T-cell (primary cell): ENCODE data around the gene CHRNA10. TPM values are rescaled to one million over a fixed set of nuclear protein-coding genes. Genes with fewer than 3 reads are reported as not detected.

Experiments used
- ATAC-seq, 4 experiments: fragments of 200-7000 bp in 3 of 4; fragments of 150-1000 bp in 1 of 4; cut with Tn5 transposase; replicated peaks in 1 of 4; 1 replicate in 3 of 4; 2 replicates in 1 of 4; pipeline ENCODE4 v1.10.0; 2021; ENCODE audit warnings: moderate library complexity in 3 of 4, mild to moderate bottlenecking in 2 of 4, moderate number of reproducible peaks in 1 of 4
- CTCF ChIA-PET, 2 donors: fragments of 300-600 bp; sonication (Branson Sonifier 250); formaldehyde crosslinking; loops; one replicate each; lab custom pipeline; 2022; ENCODE audit warnings: antibody characterized with exemption in 2 of 2; lab: Charles Lee
- POLR2A ChIA-PET, 2 donors: fragments of 300-600 bp; sonication (Branson Sonifier 250); formaldehyde crosslinking; loops; one replicate each; lab custom pipeline; 2022; ENCODE audit warnings: antibody characterized with exemption in 2 of 2; lab: Charles Lee
- DNase-seq, 35 experiments: peaks; one replicate each; pipeline versions ENCODE4 v3.0.0 to v3.0.0-alpha.2; 2013 to 2023
- H3K27ac ChIP-seq: one replicate; pipeline ENCODE4 v1.5.1; 2013; ENCODE audit warnings: low read length
- H3K27me3 ChIP-seq, 2 experiments: replicated peaks in 1 of 2; 1 replicate in 1 of 2; 2 replicates in 1 of 2; pipeline versions ENCODE4 v1.6.1 to v1.7.0; 2013; ENCODE audit warnings: low read length in 1 of 2, mixed read lengths in 1 of 2; ENCODE audit not compliant: control insufficient read depth in 2 of 2, insufficient read depth in 2 of 2; ENCODE audit errors: extremely low read depth in 1 of 2
- H3K36me3 ChIP-seq, 2 donors: 1 replicate in 1 of 2; 2 replicates in 1 of 2; pipeline versions ENCODE4 v1.6.1 to v1.7.0; 2013; ENCODE audit warnings: low read length in 1 of 2; ENCODE audit not compliant: control insufficient read depth in 2 of 2, insufficient read depth in 1 of 2; ENCODE audit errors: extremely low read depth in 1 of 2
- H3K4me1 ChIP-seq, 2 experiments: 1 replicate in 1 of 2; 2 replicates in 1 of 2; pipeline versions ENCODE4 v1.6.1 to v1.7.0; 2013; ENCODE audit warnings: low read length in 2 of 2, mixed read lengths in 1 of 2; ENCODE audit not compliant: insufficient read depth in 2 of 2, control insufficient read depth in 1 of 2; ENCODE audit errors: extremely low read depth in 1 of 2
- H3K4me3 ChIP-seq, 2 donors: 1 replicate in 1 of 2; 2 replicates in 1 of 2; pipeline versions ENCODE4 v1.5.1 to v1.7.0; 2013; ENCODE audit warnings: mild to moderate bottlenecking in 2 of 2, low read length in 1 of 2, moderate library complexity in 1 of 2; ENCODE audit not compliant: control insufficient read depth in 1 of 2; ENCODE audit errors: extremely low read depth in 1 of 2
- H3K9me3 ChIP-seq: 2 replicates; pipeline ENCODE4 v1.7.0; 2013
- H3K27ac Mint-ChIP-seq, 2 donors: one replicate each; pipeline ENCODE4 v1.8.0; 2020 to 2021; ENCODE audit warnings: mild to moderate bottlenecking in 2 of 2, mixed read lengths in 2 of 2
- H3K27me3 Mint-ChIP-seq, 2 donors: one replicate each; pipeline ENCODE4 v1.8.0; 2021 to 2022; ENCODE audit warnings: mixed read lengths in 2 of 2
- H3K36me3 Mint-ChIP-seq: one replicate; pipeline ENCODE4 v1.8.0; 2021; ENCODE audit warnings: mixed read lengths
- H3K4me1 Mint-ChIP-seq, 3 donors: one replicate each; pipeline ENCODE4 v1.8.0; 2020 to 2022; ENCODE audit warnings: mixed read lengths in 3 of 3, mild to moderate bottlenecking in 1 of 3
- H3K4me3 Mint-ChIP-seq, 3 donors: one replicate each; pipeline ENCODE4 v1.8.0; 2020 to 2022; ENCODE audit warnings: mild to moderate bottlenecking in 3 of 3, mixed read lengths in 3 of 3, moderate library complexity in 3 of 3
- H3K9me3 Mint-ChIP-seq, 3 donors: one replicate each; pipeline ENCODE4 v1.8.0; 2020 to 2022; ENCODE audit warnings: mixed read lengths in 3 of 3
- WGBS: methylation state at CpG from one replicate; pipeline ENCODE4 v1.1.5; 2013; ENCODE audit warnings: missing lambda C conversion rate; ENCODE audit not compliant: insufficient coverage; 5-methylcytosine and 5-hydroxymethylcytosine counted together
- total RNA-seq, 35 experiments: library from RNA in 6 of 35; stranded (reverse) in 6 of 35; fragments of 120-200 nt in 1 of 35; gene quantifications; one replicate each; pipeline versions ENCODE4 v1.2.1 to v1.2.4 and lab custom pipeline; 2013 to 2026

The CHRNA10 gene
- total RNA-seq, 5 donors from 2014 or later (not counting 1 experiment from before 2014, with no cell fraction given): 1.2 to 4.0 (median 2.4) TPM

DNA sequence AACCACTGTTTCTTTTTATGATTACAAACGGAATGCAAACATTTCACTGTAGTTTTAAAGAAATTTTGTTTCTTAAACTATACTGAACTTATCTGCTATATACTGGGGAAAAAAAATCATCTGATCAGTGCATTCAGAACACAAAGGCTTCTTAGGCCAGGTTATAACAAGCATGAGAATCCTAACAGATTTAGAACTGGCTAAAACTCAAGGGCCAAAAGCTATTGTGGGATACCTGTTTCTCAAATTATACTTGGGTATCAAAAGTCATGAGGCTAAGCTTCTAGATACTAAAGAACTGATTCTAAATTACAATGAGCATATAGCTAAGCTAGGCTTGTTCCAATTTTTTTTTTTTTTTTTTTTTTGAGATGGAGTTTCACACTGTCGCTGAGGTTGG lies 29.7 kb upstream of the CHRNA10 start:
- Histone ChIP-seq H3K27ac (no peak overlapping the region), H3K36me3 (peaks cover 9 to 83% of the 10 kb centered on the region in 2 donors), H3K4me1 (no peaks in the 10 kb centered on the region), H3K4me3 (no peak overlapping the region), H3K9me3 (no peaks in the 10 kb centered on the region), H3K27me3 (no peaks in the 10 kb centered on the region)
- H3K4me3 Mint-ChIP-seq: no peak overlapping the region
- ATAC-seq (no peak), DNase-seq (no peak)
- peak overlapping the region in 1 of 2 donors; percentile 44 for H3K27ac Mint-ChIP-seq
- WGBS: no CpG with 5 or more reads among the region's 2 CpGs
- no peaks in the 10 kb centered on the region for H3K9me3 Mint-ChIP-seq
- no peaks in the 10 kb centered on the region for H3K4me1 Mint-ChIP-seq
- no peaks in the 10 kb centered on the region for H3K27me3 Mint-ChIP-seq
- peaks cover 51% of the 10 kb centered on the region for H3K36me3 Mint-ChIP-seq
- ChIA-PET POLR2A (no interaction called here), CTCF (no interaction called here)

DNA sequence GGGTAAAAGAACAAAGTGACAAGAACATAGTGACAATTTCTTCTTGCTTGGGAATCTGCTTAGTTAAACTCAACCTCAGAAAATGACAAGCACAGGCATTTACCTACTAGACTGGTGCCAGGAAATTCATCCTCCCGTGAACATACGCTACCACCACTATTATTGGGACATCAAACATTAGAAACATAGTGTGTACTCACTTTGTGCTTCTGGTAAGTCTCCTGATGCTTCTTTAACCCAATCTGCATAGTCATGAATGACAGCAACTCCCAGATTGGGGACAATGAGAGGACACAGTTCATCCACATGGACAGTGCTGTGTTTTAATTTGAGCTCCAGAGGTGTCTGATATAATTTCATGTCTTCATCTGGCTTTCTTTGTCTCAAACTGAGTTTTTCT lies 29.2 kb upstream of the CHRNA10 start:
- H3K36me3 ChIP-seq: peaks cover 9 to 83% of the 10 kb centered on the region in 2 donors
- H3K4me3 ChIP-seq: no peak overlapping the region
- no peaks in the 10 kb centered on the region for H3K27me3 Mint-ChIP-seq
- H3K27ac ChIP-seq: no peak overlapping the region
- H3K36me3 Mint-ChIP-seq: peaks cover 54% of the 10 kb centered on the region
- no peaks in the 10 kb centered on the region for H3K27me3 ChIP-seq
- H3K9me3 ChIP-seq: no peaks in the 10 kb centered on the region
- WGBS: no CpG with 5 or more reads among the region's 2 CpGs
- DNase-seq (no peak), ATAC-seq (no peak)
- ChIA-PET POLR2A (no interaction called here), CTCF (no interaction called here)
- no peaks in the 10 kb centered on the region for H3K4me1 ChIP-seq
- no peaks in the 10 kb centered on the region for H3K9me3 Mint-ChIP-seq
- no peak overlapping the region for H3K4me3 Mint-ChIP-seq
- H3K27ac Mint-ChIP-seq: no peak overlapping the region
- H3K4me1 Mint-ChIP-seq: no peaks in the 10 kb centered on the region

DNA sequence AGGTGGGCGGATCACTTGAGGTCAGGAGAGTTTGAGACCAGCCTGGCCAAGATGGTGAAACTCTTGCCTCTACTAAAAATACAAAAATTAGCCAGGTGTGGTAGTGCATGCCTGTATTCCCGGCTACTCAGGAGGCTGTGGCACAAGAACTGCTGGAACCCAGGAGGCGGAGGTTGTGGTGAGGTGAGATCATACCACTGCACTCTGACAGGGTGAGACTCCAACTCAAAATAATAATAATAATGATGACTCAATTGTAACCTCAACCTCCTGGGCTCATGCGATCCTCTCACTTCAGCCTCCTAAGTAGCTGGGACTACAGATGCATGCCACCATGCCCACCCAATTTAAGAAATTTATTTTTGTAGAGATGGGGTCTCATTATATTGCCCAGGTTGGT lies 15.6 kb upstream of the CHRNA10 start:
- H3K36me3 Mint-ChIP-seq: peaks cover 53% of the 10 kb centered on the region
- CTCF ChIA-PET: no interaction called here
- WGBS: no CpG with 5 or more reads among the region's 4 CpGs

GRCh38 chr11:3685923-3686322 lies 14.7 kb upstream of the CHRNA10 start:
- no peaks in the 10 kb centered on the region for H3K9me3 ChIP-seq
- no peak for DNase-seq
- no peaks in the 10 kb centered on the region for H3K4me1 ChIP-seq
- ChIA-PET CTCF (no interaction called here), POLR2A (no interaction called here)
- Mint-ChIP-seq H3K4me3 (no peak overlapping the region), H3K36me3 (peaks cover 53% of the 10 kb centered on the region), H3K4me1 (peaks cover 0 to 7% (median 7%) of the 10 kb centered on the region in 3 donors), H3K9me3 (no peaks in the 10 kb centered on the region), H3K27me3 (no peaks in the 10 kb centered on the region), H3K27ac (no peak overlapping the region)
- ATAC-seq: no peak
- WGBS: 100% methylated on average over 2 of the region's 7 CpGs
- H3K4me3 ChIP-seq: no peak overlapping the region
- H3K27me3 ChIP-seq: no peaks in the 10 kb centered on the region
- no peak overlapping the region for H3K27ac ChIP-seq
- peaks cover 11 to 77% of the 10 kb centered on the region in 2 donors for H3K36me3 ChIP-seq

More for the DNA sequence above, 15.6 kb upstream of the CHRNA10 start:
- H3K27ac Mint-ChIP-seq: no peak overlapping the region
- ATAC-seq (no peak), DNase-seq (no peak)
- H3K36me3 ChIP-seq: peaks cover 17 to 77% of the 10 kb centered on the region in 2 donors
- H3K4me1 Mint-ChIP-seq: peaks cover 0 to 7% (median 7%) of the 10 kb centered on the region in 3 donors
- no peaks in the 10 kb centered on the region for H3K9me3 ChIP-seq
- H3K27me3 Mint-ChIP-seq: no peaks in the 10 kb centered on the region
- no peaks in the 10 kb centered on the region for H3K9me3 Mint-ChIP-seq
- H3K4me3 Mint-ChIP-seq: no peak overlapping the region
- POLR2A ChIA-PET: no interaction called here
- H3K27me3 ChIP-seq: no peaks in the 10 kb centered on the region
- H3K4me3 ChIP-seq: no peak overlapping the region
- H3K4me1 ChIP-seq: no peaks in the 10 kb centered on the region
- H3K27ac ChIP-seq: no peak overlapping the region

- WGBS: 100% methylated on average over 1 of the region's 2 CpGs
- ChIA-PET CTCF (interaction anchor here in 1 of 2 donors (0.7 kb wide), 1 partner anchor 682 kb away, joined by 6 read pairs; no protein-coding TSS in a partner anchor), POLR2A (interaction anchor here in 1 of 2 donors (0.6 kb wide), 1 partner anchor 437 kb away, joined by 8 read pairs; no protein-coding TSS in a partner anchor)
- Histone ChIP-seq H3K9me3 (no peaks in the 10 kb centered on the region), H3K4me3 (no peak overlapping the region), H3K36me3 (peaks cover 16 to 79% of the 10 kb centered on the region in 2 donors), H3K27me3 (no peaks in the 10 kb centered on the region), H3K27ac (no peak overlapping the region), H3K4me1 (no peaks in the 10 kb centered on the region)
- Mint-ChIP-seq H3K27me3 (no peaks in the 10 kb centered on the region), H3K4me3 (no peak overlapping the region), H3K27ac (no peak overlapping the region), H3K36me3 (peaks cover 60% of the 10 kb centered on the region), H3K4me1 (peaks cover 6 to 7% (median 7%) of the 10 kb centered on the region in 3 donors), H3K9me3 (no peaks in the 10 kb centered on the region)
- DNase-seq (no peak), ATAC-seq (no peak)
Observed at GRCh38 chr11:3684819-3685172, 13.6 kb upstream of the CHRNA10 start.

DNA sequence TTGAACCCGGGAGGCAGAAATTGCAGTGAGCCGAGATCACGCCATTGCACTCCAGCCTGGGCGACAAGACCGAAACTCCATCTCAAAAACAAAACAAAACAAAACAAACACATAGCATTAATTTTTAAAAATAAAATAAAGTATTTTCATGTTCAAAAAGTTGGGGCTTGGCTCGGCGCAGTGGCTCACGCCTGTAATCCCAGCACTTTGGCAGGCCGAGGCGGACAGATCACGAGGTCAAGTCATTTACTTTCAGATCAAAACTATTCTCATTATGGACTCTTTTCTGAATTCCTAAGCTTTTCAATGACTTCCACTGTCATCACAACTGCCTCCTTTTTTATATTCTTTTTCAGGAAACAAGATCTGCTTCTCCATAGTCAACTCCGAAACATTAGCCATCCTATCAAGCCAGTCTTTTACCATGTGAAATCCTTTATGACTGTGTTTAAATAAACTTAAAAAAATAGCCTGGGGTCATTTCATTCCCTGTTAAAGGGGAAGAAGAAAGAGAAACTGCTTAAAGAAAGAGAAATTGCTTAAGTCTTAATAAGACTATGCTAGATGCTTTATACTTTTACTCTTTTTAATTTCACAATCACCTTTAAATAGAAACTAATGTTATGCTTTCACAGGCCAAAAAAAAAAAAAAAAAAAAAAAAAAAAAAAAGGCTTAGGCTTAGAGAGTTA lies 13.1 kb upstream of the CHRNA10 start:
- Histone ChIP-seq H3K36me3 (peaks cover 13 to 84% of the 10 kb centered on the region in 2 donors), H3K4me1 (no peaks in the 10 kb centered on the region), H3K27ac (no peak overlapping the region), H3K9me3 (no peaks in the 10 kb centered on the region), H3K4me3 (no peak overlapping the region), H3K27me3 (no peaks in the 10 kb centered on the region)
- DNase-seq: no peak
- H3K4me3 Mint-ChIP-seq: no peak overlapping the region
- CTCF ChIA-PET: interaction anchor here in 1 of 2 donors (0.7 kb wide), 1 partner anchor 681 kb away, joined by 6 read pairs; no protein-coding TSS in a partner anchor
- ATAC-seq: no peak
- no peaks in the 10 kb centered on the region for H3K27me3 Mint-ChIP-seq
- peaks cover 6 to 7% (median 7%) of the 10 kb centered on the region in 3 donors for H3K4me1 Mint-ChIP-seq
- 95% methylated on average over 6 of the region's 12 CpGs for WGBS
- peaks cover 64% of the 10 kb centered on the region for H3K36me3 Mint-ChIP-seq
- no peaks in the 10 kb centered on the region for H3K9me3 Mint-ChIP-seq
- POLR2A ChIA-PET: interaction anchor here in 1 of 2 donors (0.6 to 1.0 kb wide), 2 partner anchors 370 to 438 kb away, joined by 5 to 8 read pairs; no protein-coding TSS in a partner anchor
- H3K27ac Mint-ChIP-seq: peak overlapping the region in 1 of 2 donors; percentile 44
